Neural progenitor cell (in vitro differentiated cells): ENCODE data around the gene MSI2. TPM values are rescaled to one million over a fixed set of nuclear protein-coding genes. Genes with fewer than 3 reads are reported as not detected.

ENCODE experiments used
- DNase-seq: peaks from one replicate; pipeline ENCODE4 v3.0.0-alpha.2; 2016; ENCODE audit warnings: low spot score
- H2AFZ ChIP-seq: fragments of 200-600 bp; sonication (generic); replicated peaks from 2 replicates; pipeline ENCODE4 v1.6.1; 2016; ENCODE audit warnings: antibody characterized with exemption
- H3F3A ChIP-seq: fragments of 200-600 bp; sonication (generic); 2 replicates; pipeline ENCODE4 v1.6.1; 2016; ENCODE audit warnings: antibody characterized with exemption, low read depth
- H3K27ac ChIP-seq: fragments of 200-600 bp; sonication (generic); 2 replicates; pipeline ENCODE4 v1.5.1; 2016; ENCODE audit warnings: mild to moderate bottlenecking
- H3K27me3 ChIP-seq: fragments of 200-600 bp; sonication (generic); 2 replicates; pipeline ENCODE4 v1.6.1; 2016; ENCODE audit warnings: mild to moderate bottlenecking, moderate library complexity
- H3K36me3 ChIP-seq: fragments of 200-600 bp; sonication (generic); 2 replicates; pipeline ENCODE4 v1.5.1; 2016
- H3K4me1 ChIP-seq: fragments of 200-600 bp; sonication (generic); 2 replicates; pipeline ENCODE4 v1.6.1; 2016; ENCODE audit warnings: mixed run types
- H3K4me2 ChIP-seq: fragments of 200-600 bp; sonication (generic); 2 replicates; pipeline ENCODE4 v1.6.1; 2016
- H3K4me3 ChIP-seq: fragments of 200-600 bp; sonication (generic); 2 replicates; pipeline ENCODE4 v1.5.1; 2016
- H3K79me2 ChIP-seq: fragments of 200-600 bp; sonication (generic); 2 replicates; pipeline ENCODE4 v1.6.1; 2016; ENCODE audit warnings: low read depth
- H3K9ac ChIP-seq: fragments of 200-600 bp; sonication (generic); 2 replicates; pipeline ENCODE4 v1.6.1; 2016
- H3K9me3 ChIP-seq: fragments of 200-600 bp; sonication (generic); 2 replicates; pipeline ENCODE4 v1.5.1; 2016; ENCODE audit warnings: low read depth
- H4K20me1 ChIP-seq: fragments of 200-600 bp; sonication (generic); 2 replicates; pipeline ENCODE4 v1.6.1; 2016; ENCODE audit warnings: low read depth
- H3K27ac Mint-ChIP-seq: 3 replicates; pipeline ENCODE4 v1.8.0; 2021; ENCODE audit warnings: mixed read lengths
- H3K27me3 Mint-ChIP-seq: 2 replicates; pipeline ENCODE4 v1.8.0; 2022; ENCODE audit warnings: low read depth, mild to moderate bottlenecking, inconsistent platforms, moderate library complexity, mixed read lengths; ENCODE audit not compliant: insufficient read depth
- H3K36me3 Mint-ChIP-seq: 3 replicates; pipeline ENCODE4 v1.8.0; 2021; ENCODE audit warnings: mixed read lengths
- H3K4me1 Mint-ChIP-seq: 3 replicates; pipeline ENCODE4 v1.8.0; 2021; ENCODE audit warnings: mixed read lengths
- H3K4me3 Mint-ChIP-seq: 3 replicates; pipeline ENCODE4 v1.8.0; 2021; ENCODE audit warnings: mild to moderate bottlenecking, moderate library complexity, mixed read lengths
- H3K9me3 Mint-ChIP-seq: 3 replicates; pipeline ENCODE4 v1.8.0; 2020; ENCODE audit warnings: mixed read lengths
- CTCF ChIP-seq: fragments of 200-600 bp; sonication (generic); IDR thresholded peaks from 2 replicates; pipeline ENCODE4 v1.5.1; 2017; ENCODE audit warnings: antibody characterized with exemption, mild to moderate bottlenecking
- EZH2 ChIP-seq: fragments of 200-600 bp; sonication (generic); IDR thresholded peaks from 2 replicates; pipeline ENCODE4 v1.6.1; 2017; ENCODE audit warnings: antibody characterized with exemption, mild to moderate bottlenecking, moderate library complexity
- EZH2phosphoT487 ChIP-seq: fragments of 200-600 bp; sonication (generic); IDR thresholded peaks from 2 replicates; pipeline ENCODE4 v1.6.1; 2017; ENCODE audit warnings: antibody characterized with exemption
- total RNA-seq: library from RNA; depleted of rRNA; stranded (reverse); fragments of >200 nt; gene quantifications from 2 replicates; pipeline ENCODE4 v1.2.3, GENCODE V29; 2015; ENCODE audit warnings: low replicate concordance

The MSI2 gene
- total RNA-seq, 1 donor from 2014 or later = 96.9 TPM

GRCh38 chr17:57609878-57610270 is 353.6 kb downstream of the MSI2 start:
- H3K27me3 Mint-ChIP-seq = peaks cover 5% of the 10 kb centered on the region
- Histone ChIP-seq H3K27ac (no peak overlapping the region), H3K4me2 (no peak overlapping the region), H4K20me1 (peaks cover 77% of the 10 kb centered on the region), H3F3A (peaks cover 25% of the 10 kb centered on the region), H3K4me1 (peaks cover 50% of the 10 kb centered on the region), H3K79me2 (peaks cover 4% of the 10 kb centered on the region), H3K9ac (no peak overlapping the region), H3K36me3 (no peaks in the 10 kb centered on the region), H3K4me3 (no peak overlapping the region), H2AFZ (no peak overlapping the region), H3K9me3 (no peaks in the 10 kb centered on the region), H3K27me3 (no peaks in the 10 kb centered on the region)
- peaks cover 66% of the 10 kb centered on the region for H3K4me1 Mint-ChIP-seq
- no peaks in the 10 kb centered on the region for H3K9me3 Mint-ChIP-seq
- peak overlapping the region; percentile 63 for H3K27ac Mint-ChIP-seq
- no peak overlapping the region for H3K4me3 Mint-ChIP-seq
- peaks cover 24% of the 10 kb centered on the region for H3K36me3 Mint-ChIP-seq
- TF ChIP-seq EZH2 (no peak), CTCF (no peak), EZH2phosphoT487 (no peak)
- DNase-seq = no peak

- peaks cover 10% of the 10 kb centered on the region for H3K9me3 Mint-ChIP-seq
- peaks cover 4% of the 10 kb centered on the region for H3K27me3 Mint-ChIP-seq
- H3K4me2 ChIP-seq = no peak overlapping the region
- H3K4me3 Mint-ChIP-seq = no peak overlapping the region
- no peak overlapping the region for H3K9ac ChIP-seq
- no peaks in the 10 kb centered on the region for H3K9me3 ChIP-seq
- H3K27ac ChIP-seq = no peak overlapping the region
- peaks cover 34% of the 10 kb centered on the region for H3K36me3 Mint-ChIP-seq
- H3K27me3 ChIP-seq = no peaks in the 10 kb centered on the region
- TF ChIP-seq CTCF = no peak
- peak; percentile 30 for TF ChIP-seq EZH2phosphoT487
- peaks cover 51% of the 10 kb centered on the region for H4K20me1 ChIP-seq
- H3K36me3 ChIP-seq = peaks cover 17% of the 10 kb centered on the region
- no peak overlapping the region for H3K27ac Mint-ChIP-seq
- H2AFZ ChIP-seq = no peak overlapping the region
- peaks cover 45% of the 10 kb centered on the region for H3K4me1 Mint-ChIP-seq
- peak; percentile 70 for DNase-seq
- H3F3A ChIP-seq = peaks cover 17% of the 10 kb centered on the region
- H3K4me3 ChIP-seq = no peak overlapping the region
- peaks cover 4% of the 10 kb centered on the region for H3K79me2 ChIP-seq
- H3K4me1 ChIP-seq = peaks cover 31% of the 10 kb centered on the region
These were observed 356.1 kb downstream of the MSI2 start for GRCh38 chr17:57612202-57613071.

GRCh38 chr17:57614742-57615141 is 358.4 kb downstream of the MSI2 start:
- peaks cover 28% of the 10 kb centered on the region for H3K4me1 Mint-ChIP-seq
- Histone ChIP-seq H4K20me1 (peaks cover 29% of the 10 kb centered on the region), H3K27me3 (no peaks in the 10 kb centered on the region), H3K36me3 (peaks cover 18% of the 10 kb centered on the region), H3K9me3 (no peaks in the 10 kb centered on the region), H3K27ac (no peak overlapping the region), H3K79me2 (peaks cover 4% of the 10 kb centered on the region), H3F3A (peaks cover 15% of the 10 kb centered on the region), H3K9ac (no peak overlapping the region), H3K4me3 (no peak overlapping the region), H2AFZ (no peak overlapping the region), H3K4me1 (peaks cover 14% of the 10 kb centered on the region), H3K4me2 (no peak overlapping the region)
- peaks cover 12% of the 10 kb centered on the region for H3K9me3 Mint-ChIP-seq
- H3K27ac Mint-ChIP-seq = peak overlapping the region; percentile 13
- no peak for TF ChIP-seq EZH2
- TF ChIP-seq EZH2phosphoT487 = no peak
- no peak for TF ChIP-seq CTCF
- H3K4me3 Mint-ChIP-seq = no peak overlapping the region
- H3K27me3 Mint-ChIP-seq = peaks cover 4% of the 10 kb centered on the region
- H3K36me3 Mint-ChIP-seq = peaks cover 38% of the 10 kb centered on the region
- no peak for DNase-seq
